Measurements from ENCODE around the gene LRP1B. TPM values are rescaled to one million over a fixed set of nuclear protein-coding genes. Genes with fewer than 3 reads are reported as not detected.
"Not testable (repeated sequence)": the region's sequence is repeated elsewhere in the genome, so short reads cannot be mapped to it uniquely, and the experiment has no call there.

LRP1B gene
- polyA plus RNA-seq, 1 of the 3 experiments (the other 2 are of a cell fraction) = 0.28 TPM

GRCh38 chr2:140654565-140654964, 1476.3 kb downstream of the LRP1B start:
- H3K9me2 ChIP-seq = no peaks in the 10 kb centered on the region
- H3K4me2 ChIP-seq = peak overlapping the region; percentile 3; the same call in 1 of the 2 replicates
- H3K4me3 ChIP-seq (ENCODE audit: low read depth in 2 of 2, low read length in 1 of 2) = peak overlapping the region in 1 of 2 experiments; percentile 14; a peak in 1 of 4 replicates
- no peak overlapping the region for H3K9ac ChIP-seq
- no peaks in the 10 kb centered on the region for H3K27me3 ChIP-seq (ENCODE audit: insufficient read depth)
- TF ChIP-seq TCF12 (IDR thresholded peaks at IDR 0.05) = peak; percentile 89
- TF ChIP-seq EP300 (IDR thresholded peaks at IDR 0.05; ENCODE audit: borderline replicate concordance in 1 of 2, low read depth in 1 of 2, low read length in 1 of 2) = 0 out of 4 replicates have a peak, but pooled peaks have one; percentile 26 to 40
- TF ChIP-seq JUND (IDR thresholded peaks at IDR 0.05) = peak; percentile 15; the same call in 1 of the 2 replicates
- TF ChIP-seq, protein P1, sequence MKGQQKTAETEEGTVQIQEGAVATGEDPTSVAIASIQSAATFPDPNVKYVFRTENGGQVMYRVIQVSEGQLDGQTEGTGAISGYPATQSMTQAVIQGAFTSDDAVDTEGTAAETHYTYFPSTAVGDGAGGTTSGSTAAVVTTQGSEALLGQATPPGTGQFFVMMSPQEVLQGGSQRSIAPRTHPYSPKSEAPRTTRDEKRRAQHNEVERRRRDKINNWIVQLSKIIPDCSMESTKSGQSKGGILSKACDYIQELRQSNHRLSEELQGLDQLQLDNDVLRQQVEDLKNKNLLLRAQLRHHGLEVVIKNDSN (IDR thresholded peaks at IDR 0.05; ENCODE audit: borderline replicate concordance, low read depth) = no peak
- TF ChIP-seq NFIC (IDR thresholded peaks at IDR 0.05; ENCODE audit: borderline replicate concordance) = peak; percentile 25; the same call in 1 of the 2 replicates
- TF ChIP-seq TEAD4 (IDR thresholded peaks at IDR 0.05; ENCODE audit: borderline replicate concordance, insufficient read depth) = peak; percentile 42; the same call in 1 of the 2 replicates
- no peak for TF ChIP-seq REST (IDR thresholded peaks at IDR 0.05; ENCODE audit: low read depth, low read length)
- H3F3A ChIP-seq (replicated peaks; ENCODE audit: insufficient read depth) = peaks cover 10% of the 10 kb centered on the region
- peaks cover 0 to 8% of the 10 kb centered on the region in 2 experiments; a peak in 1 of 4 replicates for H3K4me1 ChIP-seq (ENCODE audit: control insufficient read depth in 1 of 2, insufficient read depth in 2 of 2, low read depth in 1 of 2, low read length in 1 of 2)
- ChIA-PET CTCF (no interaction called here), POLR2A (no interaction called here)
- DNase-seq = peak; percentile 29
- 16% methylated on average over 3 of the region's 3 CpGs for WGBS (ENCODE audit: low lambda C conversion rate)
- H4K20me1 ChIP-seq (ENCODE audit: insufficient read depth) = no peaks in the 10 kb centered on the region
- no peak overlapping the region for H2AFZ ChIP-seq (ENCODE audit: low read depth)
- H3K36me3 ChIP-seq (replicated peaks in 1 of 2; ENCODE audit: control insufficient read depth in 1 of 2, insufficient read depth in 2 of 2, low read length in 1 of 2) = no peaks in the 10 kb centered on the region
- H3K27ac ChIP-seq (ENCODE audit: low read depth in 2 of 2, low read length in 1 of 2) = peak overlapping the region in 1 of 2 experiments; percentile 56; a peak in 2 of 4 replicates
- no peaks in the 10 kb centered on the region for H3K9me3 ChIP-seq
- no peaks in the 10 kb centered on the region for H3K79me2 ChIP-seq (ENCODE audit: insufficient read depth)

GRCh38 chr2:140650825-140651224, 1480.0 kb downstream of the LRP1B start:
- Histone ChIP-seq H3K27ac (ENCODE audit: low read depth in 2 of 2, low read length in 1 of 2) (peak overlapping the region in 1 of 2 experiments; percentile 23; a peak in 1 of 4 replicates), H3K79me2 (ENCODE audit: insufficient read depth) (no peaks in the 10 kb centered on the region), H2AFZ (ENCODE audit: low read depth) (no peak overlapping the region), H3F3A (replicated peaks; ENCODE audit: insufficient read depth) (peaks cover 5% of the 10 kb centered on the region), H3K4me3 (ENCODE audit: low read depth in 2 of 2, low read length in 1 of 2) (no peak overlapping the region), H3K27me3 (ENCODE audit: insufficient read depth) (no peaks in the 10 kb centered on the region), H3K36me3 (replicated peaks in 1 of 2; ENCODE audit: control insufficient read depth in 1 of 2, insufficient read depth in 2 of 2, low read length in 1 of 2) (no peaks in the 10 kb centered on the region), H3K4me1 (ENCODE audit: control insufficient read depth in 1 of 2, insufficient read depth in 2 of 2, low read depth in 1 of 2, low read length in 1 of 2) (peaks cover 0 to 3% of the 10 kb centered on the region in 2 experiments; a peak in 1 of 4 replicates), H3K9ac (no peak overlapping the region), H4K20me1 (ENCODE audit: insufficient read depth) (no peaks in the 10 kb centered on the region), H3K4me2 (no peak overlapping the region; the same call in 1 of the 2 replicates), H3K9me2 (no peaks in the 10 kb centered on the region), H3K9me3 (no peaks in the 10 kb centered on the region)
- 53% methylated on average over 3 of the region's 3 CpGs for WGBS (ENCODE audit: low lambda C conversion rate)
- ChIA-PET POLR2A (no interaction called here), CTCF (no interaction called here)
- TF ChIP-seq JUND (IDR thresholded peaks at IDR 0.05) (peak; percentile 26; the same call in 1 of the 2 replicates), FOSL2 (IDR thresholded peaks at IDR 0.05; ENCODE audit: borderline replicate concordance, low read depth) (peak; percentile 22; the same call in 1 of the 2 replicates), GABPA (IDR thresholded peaks at IDR 0.05; ENCODE audit: low read depth) (no peak), EP300 (IDR thresholded peaks at IDR 0.05; ENCODE audit: borderline replicate concordance in 1 of 2, low read depth in 1 of 2, low read length in 1 of 2) (peak in 1 of 2 experiments; percentile 16; a peak in 1 of 4 replicates), PBX3 (IDR thresholded peaks at IDR 0.05) (peak; percentile 46; the same call in 1 of the 2 replicates), TCF12 (IDR thresholded peaks at IDR 0.05) (peak; percentile 45)
- TF ChIP-seq, protein P1 (IDR thresholded peaks at IDR 0.05; ENCODE audit: borderline replicate concordance, low read depth) = no peak
- DNase-seq = no peak

GRCh38 chr2:140650134-140650533, 1480.7 kb downstream of the LRP1B start:
- peak overlapping the region in 1 of 2 experiments; percentile 23; a peak in 1 of 4 replicates for H3K27ac ChIP-seq (ENCODE audit: low read depth in 2 of 2, low read length in 1 of 2)
- H4K20me1 ChIP-seq (ENCODE audit: insufficient read depth); H3K9me2 ChIP-seq; DNase-seq; H3K4me2 ChIP-seq; H3K9ac ChIP-seq; H3K79me2 ChIP-seq (ENCODE audit: insufficient read depth); H3K27me3 ChIP-seq (ENCODE audit: insufficient read depth); H3K4me3 ChIP-seq (ENCODE audit: low read depth in 2 of 2, low read length in 1 of 2); CTCF ChIA-PET; POLR2A ChIA-PET; H3K9me3 ChIP-seq; H2AFZ ChIP-seq (ENCODE audit: low read depth); H3F3A ChIP-seq (replicated peaks; ENCODE audit: insufficient read depth); H3K4me1 ChIP-seq (ENCODE audit: control insufficient read depth in 1 of 2, insufficient read depth in 2 of 2, low read depth in 1 of 2, low read length in 1 of 2); H3K36me3 ChIP-seq (replicated peaks in 1 of 2; ENCODE audit: control insufficient read depth in 1 of 2, insufficient read depth in 2 of 2, low read length in 1 of 2): not testable (repeated sequence)
- WGBS (ENCODE audit: low lambda C conversion rate) = 98% methylated on average over 4 of the region's 4 CpGs
